Measurements from ENCODE around the gene OR2B2.

OR2B2 gene

GRCh38 chr6:27874016-27874415 is 38.2 kb downstream of the OR2B2 start:
- TF ChIP-seq, protein P1, sequence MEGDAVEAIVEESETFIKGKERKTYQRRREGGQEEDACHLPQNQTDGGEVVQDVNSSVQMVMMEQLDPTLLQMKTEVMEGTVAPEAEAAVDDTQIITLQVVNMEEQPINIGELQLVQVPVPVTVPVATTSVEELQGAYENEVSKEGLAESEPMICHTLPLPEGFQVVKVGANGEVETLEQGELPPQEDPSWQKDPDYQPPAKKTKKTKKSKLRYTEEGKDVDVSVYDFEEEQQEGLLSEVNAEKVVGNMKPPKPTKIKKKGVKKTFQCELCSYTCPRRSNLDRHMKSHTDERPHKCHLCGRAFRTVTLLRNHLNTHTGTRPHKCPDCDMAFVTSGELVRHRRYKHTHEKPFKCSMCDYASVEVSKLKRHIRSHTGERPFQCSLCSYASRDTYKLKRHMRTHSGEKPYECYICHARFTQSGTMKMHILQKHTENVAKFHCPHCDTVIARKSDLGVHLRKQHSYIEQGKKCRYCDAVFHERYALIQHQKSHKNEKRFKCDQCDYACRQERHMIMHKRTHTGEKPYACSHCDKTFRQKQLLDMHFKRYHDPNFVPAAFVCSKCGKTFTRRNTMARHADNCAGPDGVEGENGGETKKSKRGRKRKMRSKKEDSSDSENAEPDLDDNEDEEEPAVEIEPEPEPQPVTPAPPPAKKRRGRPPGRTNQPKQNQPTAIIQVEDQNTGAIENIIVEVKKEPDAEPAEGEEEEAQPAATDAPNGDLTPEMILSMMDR (IDR thresholded peaks at IDR 0.05; ENCODE audit: low read length): no peak
- TF ChIP-seq EZH2phosphoT487 (IDR thresholded peaks at IDR 0.05; ENCODE audit: low read length) (no peak), EZH2 (optimal IDR thresholded peaks at IDR 0.05; ENCODE audit: low read depth, low read length) (no peak)
- Histone ChIP-seq H3K9me2 (replicated peaks; ENCODE audit: insufficient read depth, low read length) (no peaks in the 10 kb centered on the region), H2AFZ (ENCODE audit: low read length) (no peak overlapping the region), H3K4me2 (ENCODE audit: low read depth, low read length) (no peak overlapping the region), H3K9me3 (replicated peaks; ENCODE audit: insufficient read depth, low read length) (no peaks in the 10 kb centered on the region), H4K20me1 (ENCODE audit: insufficient read depth, low read length) (no peaks in the 10 kb centered on the region), H3K9ac (ENCODE audit: low read length) (no peak overlapping the region), H3K27ac (ENCODE audit: low read length) (no peak overlapping the region), H3K36me3 (replicated peaks; ENCODE audit: insufficient read depth, low read length) (no peaks in the 10 kb centered on the region), H3K4me3 (ENCODE audit: low read length) (no peak overlapping the region), H3K79me2 (ENCODE audit: low read length) (no peaks in the 10 kb centered on the region), H3K27me3 (replicated peaks; ENCODE audit: insufficient read depth, low read length) (no peaks in the 10 kb centered on the region), H3F3A (ENCODE audit: insufficient read depth, low read length) (peaks cover 5% of the 10 kb centered on the region; the same call in 1 of the 2 replicates), H3K4me1 (ENCODE audit: low read length) (peaks cover 8% of the 10 kb centered on the region)
- no peak for DNase-seq

DNA sequence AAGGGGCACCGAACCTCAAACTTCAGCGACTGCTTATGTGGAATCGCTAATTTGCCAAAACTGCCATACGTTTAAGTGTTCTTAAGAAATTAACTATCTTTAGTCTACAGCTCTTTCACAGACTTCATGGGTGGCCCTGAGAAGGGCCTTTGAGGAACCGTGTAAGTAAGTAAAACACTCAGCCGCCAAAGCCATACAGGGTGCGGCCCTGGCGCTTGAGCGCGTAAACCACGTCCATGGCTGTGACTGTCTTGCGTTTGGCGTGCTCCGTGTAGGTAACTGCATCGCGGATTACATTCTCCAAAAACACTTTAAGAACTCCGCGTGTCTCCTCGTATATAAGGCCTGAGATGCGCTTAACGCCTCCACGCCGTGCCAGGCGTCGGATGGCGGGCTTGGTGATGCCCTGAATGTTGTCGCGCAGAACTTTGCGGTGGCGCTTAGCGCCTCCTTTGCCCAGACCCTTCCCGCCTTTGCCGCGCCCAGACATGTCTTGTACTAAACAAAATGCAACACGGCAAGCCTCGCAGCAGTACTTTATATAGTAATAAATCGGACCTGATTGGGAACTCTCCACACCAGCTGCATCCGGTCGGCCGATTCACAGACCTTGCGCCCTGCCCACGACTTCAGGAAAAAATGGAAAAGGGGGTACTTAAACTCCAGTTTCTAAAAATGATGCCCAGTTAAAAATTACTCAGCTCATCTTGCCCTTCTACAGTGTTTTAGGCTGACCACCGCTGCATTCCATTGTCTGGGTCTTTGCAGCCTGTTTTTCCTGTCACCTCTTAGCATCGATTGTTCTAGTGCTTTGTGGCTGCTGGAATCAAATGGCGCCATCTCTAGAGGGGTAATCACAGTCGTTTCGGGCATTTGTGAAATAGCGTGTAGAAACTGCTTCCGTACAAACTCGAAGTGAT is 38.9 kb downstream of the OR2B2 start:
- Histone ChIP-seq H3K36me3 (replicated peaks; ENCODE audit: insufficient read depth, low read length) (no peaks in the 10 kb centered on the region), H3K4me1 (ENCODE audit: low read length) (peaks cover 8% of the 10 kb centered on the region), H3K27me3 (replicated peaks; ENCODE audit: insufficient read depth, low read length) (no peaks in the 10 kb centered on the region), H2AFZ (ENCODE audit: low read length) (peak overlapping the region; percentile 70), H3K9me2 (replicated peaks; ENCODE audit: insufficient read depth, low read length) (no peaks in the 10 kb centered on the region), H3K9ac (ENCODE audit: low read length) (peak overlapping the region; percentile 39; the same call in 1 of the 2 replicates), H3K4me3 (ENCODE audit: low read length) (peak overlapping the region; percentile 64), H4K20me1 (ENCODE audit: insufficient read depth, low read length) (no peaks in the 10 kb centered on the region), H3F3A (ENCODE audit: insufficient read depth, low read length) (peaks cover 5% of the 10 kb centered on the region; the same call in 1 of the 2 replicates), H3K9me3 (replicated peaks; ENCODE audit: insufficient read depth, low read length) (no peaks in the 10 kb centered on the region), H3K4me2 (ENCODE audit: low read depth, low read length) (peak overlapping the region; percentile 71), H3K79me2 (ENCODE audit: low read length) (no peaks in the 10 kb centered on the region), H3K27ac (ENCODE audit: low read length) (no peak overlapping the region)
- TF ChIP-seq EZH2 (optimal IDR thresholded peaks at IDR 0.05; ENCODE audit: low read depth, low read length): no peak
- no peak for TF ChIP-seq EZH2phosphoT487 (IDR thresholded peaks at IDR 0.05; ENCODE audit: low read length)
- TF ChIP-seq, protein P1 (IDR thresholded peaks at IDR 0.05; ENCODE audit: low read length): no peak
- DNase-seq: no peak

DNA sequence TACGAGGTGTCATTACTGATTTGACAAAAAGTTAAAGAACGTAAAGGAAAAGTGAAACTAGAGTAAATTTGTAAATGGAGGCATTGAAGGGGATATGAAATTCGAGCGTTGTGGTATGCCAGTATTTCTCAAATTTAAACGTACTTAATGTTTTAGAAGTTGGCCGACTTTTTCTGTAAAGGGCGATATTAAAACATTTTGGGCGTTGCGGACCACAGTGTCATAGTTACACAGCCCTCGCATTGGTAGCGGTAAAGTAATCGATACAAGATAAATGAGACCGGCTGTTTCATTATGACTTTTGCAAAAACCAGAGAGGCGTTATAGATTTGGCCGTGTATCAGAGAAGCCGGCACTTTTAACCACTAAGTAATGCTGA is 39.6 kb downstream of the OR2B2 start:
- H4K20me1 ChIP-seq (ENCODE audit: insufficient read depth, low read length): no peaks in the 10 kb centered on the region
- peak overlapping the region; percentile 71 for H3K4me2 ChIP-seq (ENCODE audit: low read depth, low read length)
- peak overlapping the region; percentile 70 for H2AFZ ChIP-seq (ENCODE audit: low read length)
- peak overlapping the region; percentile 64 for H3K4me3 ChIP-seq (ENCODE audit: low read length)
- no peaks in the 10 kb centered on the region for H3K27me3 ChIP-seq (replicated peaks; ENCODE audit: insufficient read depth, low read length)
- H3K9me2 ChIP-seq (replicated peaks; ENCODE audit: insufficient read depth, low read length): no peaks in the 10 kb centered on the region
- H3K4me1 ChIP-seq (ENCODE audit: low read length): peaks cover 8% of the 10 kb centered on the region
- H3K36me3 ChIP-seq (replicated peaks; ENCODE audit: insufficient read depth, low read length): no peaks in the 10 kb centered on the region
- peak overlapping the region; percentile 39; the same call in 1 of the 2 replicates for H3K9ac ChIP-seq (ENCODE audit: low read length)
- H3K9me3 ChIP-seq (replicated peaks; ENCODE audit: insufficient read depth, low read length): no peaks in the 10 kb centered on the region
- H3K27ac ChIP-seq (ENCODE audit: low read length): peak overlapping the region; percentile 44; the same call in 1 of the 2 replicates
- peaks cover 5% of the 10 kb centered on the region; the same call in 1 of the 2 replicates for H3F3A ChIP-seq (ENCODE audit: insufficient read depth, low read length)
- H3K79me2 ChIP-seq (ENCODE audit: low read length): no peaks in the 10 kb centered on the region
- no peak for DNase-seq
- TF ChIP-seq, protein P1 (IDR thresholded peaks at IDR 0.05; ENCODE audit: low read length): no peak

Measured in MM.1S (cell line).